Liver (tissue), 3 donors: ENCODE measurements around the gene PPA2.

Experiments
- EGR1 ChIP-seq, 2 donors: IDR thresholded peaks; 2 replicates each; pipeline ENCODE4 v1.6.1; 2016 to 2018; ENCODE audit warnings: antibody characterized with exemption in 2 of 2, low read depth in 2 of 2
- FOXA1 ChIP-seq: IDR thresholded peaks from 2 replicates; pipeline ENCODE4 v1.6.1; 2016; ENCODE audit warnings: antibody characterized with exemption
- TAF1 ChIP-seq: conservative IDR thresholded peaks from 2 replicates; pipeline ENCODE4 v1.6.1; 2016; ENCODE audit warnings: antibody characterized with exemption, mild to moderate bottlenecking
- TF ChIP-seq, protein P1 (sequence below): IDR thresholded peaks from 2 replicates; pipeline ENCODE4 v1.6.1; 2016; ENCODE audit warnings: antibody characterized with exemption
- TF ChIP-seq, protein P2 (sequence below): fragments of 150-350 bp; IDR thresholded peaks from 2 replicates; pipeline ENCODE4 v1.5.1; 2017; ENCODE audit warnings: improper control_type of control experiment, low read depth, low read length; ENCODE audit not compliant: missing input control
- TF ChIP-seq, protein P3 (sequence below): IDR thresholded peaks from 2 replicates; pipeline ENCODE4 v1.6.1; 2016; ENCODE audit warnings: antibody characterized with exemption, mild to moderate bottlenecking
- donor health status: healthy.
- donor health status: healthy.

DNA sequence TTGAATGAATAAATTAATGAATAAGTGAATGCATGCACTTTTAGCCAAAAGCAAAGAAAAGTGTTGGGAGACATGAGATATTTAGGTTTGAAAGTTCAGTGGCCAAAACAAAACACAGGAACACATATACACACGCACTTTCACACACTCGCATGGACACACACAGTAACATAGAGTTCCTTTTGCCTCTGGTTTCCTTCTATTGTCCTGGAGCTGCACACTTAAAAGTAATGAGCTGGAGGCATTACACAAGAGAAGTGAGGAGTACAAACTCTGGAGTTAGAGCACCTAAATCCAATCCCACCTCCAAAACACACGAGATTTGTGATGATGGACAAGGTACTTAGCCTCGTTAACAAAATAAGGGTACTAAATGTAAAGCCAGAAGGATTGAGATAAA is 18.7 kb downstream of the PPA2 start:
- TF ChIP-seq, protein P1, sequence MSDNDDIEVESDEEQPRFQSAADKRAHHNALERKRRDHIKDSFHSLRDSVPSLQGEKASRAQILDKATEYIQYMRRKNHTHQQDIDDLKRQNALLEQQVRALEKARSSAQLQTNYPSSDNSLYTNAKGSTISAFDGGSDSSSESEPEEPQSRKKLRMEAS = no peak
- TF ChIP-seq, protein P2, sequence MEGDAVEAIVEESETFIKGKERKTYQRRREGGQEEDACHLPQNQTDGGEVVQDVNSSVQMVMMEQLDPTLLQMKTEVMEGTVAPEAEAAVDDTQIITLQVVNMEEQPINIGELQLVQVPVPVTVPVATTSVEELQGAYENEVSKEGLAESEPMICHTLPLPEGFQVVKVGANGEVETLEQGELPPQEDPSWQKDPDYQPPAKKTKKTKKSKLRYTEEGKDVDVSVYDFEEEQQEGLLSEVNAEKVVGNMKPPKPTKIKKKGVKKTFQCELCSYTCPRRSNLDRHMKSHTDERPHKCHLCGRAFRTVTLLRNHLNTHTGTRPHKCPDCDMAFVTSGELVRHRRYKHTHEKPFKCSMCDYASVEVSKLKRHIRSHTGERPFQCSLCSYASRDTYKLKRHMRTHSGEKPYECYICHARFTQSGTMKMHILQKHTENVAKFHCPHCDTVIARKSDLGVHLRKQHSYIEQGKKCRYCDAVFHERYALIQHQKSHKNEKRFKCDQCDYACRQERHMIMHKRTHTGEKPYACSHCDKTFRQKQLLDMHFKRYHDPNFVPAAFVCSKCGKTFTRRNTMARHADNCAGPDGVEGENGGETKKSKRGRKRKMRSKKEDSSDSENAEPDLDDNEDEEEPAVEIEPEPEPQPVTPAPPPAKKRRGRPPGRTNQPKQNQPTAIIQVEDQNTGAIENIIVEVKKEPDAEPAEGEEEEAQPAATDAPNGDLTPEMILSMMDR = no peak
- TF ChIP-seq TAF1 (no peak), EGR1 (IDR thresholded peaks at IDR 0.05; ENCODE audit: low read depth in 2 of 2) (no peak), FOXA1 (no peak)
- TF ChIP-seq, protein P3, sequence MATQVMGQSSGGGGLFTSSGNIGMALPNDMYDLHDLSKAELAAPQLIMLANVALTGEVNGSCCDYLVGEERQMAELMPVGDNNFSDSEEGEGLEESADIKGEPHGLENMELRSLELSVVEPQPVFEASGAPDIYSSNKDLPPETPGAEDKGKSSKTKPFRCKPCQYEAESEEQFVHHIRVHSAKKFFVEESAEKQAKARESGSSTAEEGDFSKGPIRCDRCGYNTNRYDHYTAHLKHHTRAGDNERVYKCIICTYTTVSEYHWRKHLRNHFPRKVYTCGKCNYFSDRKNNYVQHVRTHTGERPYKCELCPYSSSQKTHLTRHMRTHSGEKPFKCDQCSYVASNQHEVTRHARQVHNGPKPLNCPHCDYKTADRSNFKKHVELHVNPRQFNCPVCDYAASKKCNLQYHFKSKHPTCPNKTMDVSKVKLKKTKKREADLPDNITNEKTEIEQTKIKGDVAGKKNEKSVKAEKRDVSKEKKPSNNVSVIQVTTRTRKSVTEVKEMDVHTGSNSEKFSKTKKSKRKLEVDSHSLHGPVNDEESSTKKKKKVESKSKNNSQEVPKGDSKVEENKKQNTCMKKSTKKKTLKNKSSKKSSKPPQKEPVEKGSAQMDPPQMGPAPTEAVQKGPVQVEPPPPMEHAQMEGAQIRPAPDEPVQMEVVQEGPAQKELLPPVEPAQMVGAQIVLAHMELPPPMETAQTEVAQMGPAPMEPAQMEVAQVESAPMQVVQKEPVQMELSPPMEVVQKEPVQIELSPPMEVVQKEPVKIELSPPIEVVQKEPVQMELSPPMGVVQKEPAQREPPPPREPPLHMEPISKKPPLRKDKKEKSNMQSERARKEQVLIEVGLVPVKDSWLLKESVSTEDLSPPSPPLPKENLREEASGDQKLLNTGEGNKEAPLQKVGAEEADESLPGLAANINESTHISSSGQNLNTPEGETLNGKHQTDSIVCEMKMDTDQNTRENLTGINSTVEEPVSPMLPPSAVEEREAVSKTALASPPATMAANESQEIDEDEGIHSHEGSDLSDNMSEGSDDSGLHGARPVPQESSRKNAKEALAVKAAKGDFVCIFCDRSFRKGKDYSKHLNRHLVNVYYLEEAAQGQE = no peak
